ENCODE measurements around the gene PRKAA1.
"Not testable (repeated sequence)": the region's sequence is repeated elsewhere in the genome, so short reads cannot be mapped to it uniquely, and the experiment has no call there.

The PRKAA1 gene

DNA sequence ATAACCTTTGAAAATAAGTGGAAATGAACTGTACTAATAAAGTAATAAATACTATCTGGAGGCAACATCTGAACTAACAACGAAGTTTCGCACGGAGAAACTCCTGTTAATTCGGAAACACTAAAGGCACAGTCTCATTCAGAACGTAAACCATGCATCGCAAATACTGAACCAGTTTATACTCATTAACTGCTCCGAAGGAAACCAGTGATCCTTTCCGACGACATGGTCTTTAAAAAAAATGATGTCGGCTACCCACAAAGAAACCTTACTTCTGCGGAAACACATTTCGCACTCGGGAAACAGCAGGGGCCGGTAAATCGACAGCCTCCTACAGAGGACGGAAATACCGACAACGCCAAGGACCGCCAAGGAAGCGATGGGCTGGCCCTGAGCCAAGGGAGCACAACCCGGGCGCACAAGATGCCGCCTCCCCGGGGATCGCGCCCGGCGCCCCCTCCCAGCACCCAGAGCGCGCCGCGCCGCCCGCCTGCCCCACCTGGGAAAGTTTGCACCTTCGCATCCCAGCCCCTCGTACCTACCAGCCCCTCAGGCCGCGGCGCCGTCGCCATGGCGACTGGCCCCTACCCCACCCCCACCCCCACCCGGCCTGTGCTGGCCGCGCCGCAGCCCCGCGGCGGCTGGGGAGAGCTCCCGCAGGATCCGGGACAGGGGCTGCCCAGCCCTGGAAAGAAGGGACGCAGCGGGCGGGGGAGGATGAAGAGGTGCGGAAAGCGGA is 732 bp downstream of the PRKAA1 start:
- peak overlapping the region; percentile 98 for H3K9ac ChIP-seq (ENCODE audit: low read length)
- peaks cover 29% of the 10 kb centered on the region for H3K4me1 ChIP-seq (ENCODE audit: insufficient read depth, low read length, severe bottlenecking)
- H4K20me1 ChIP-seq (ENCODE audit: insufficient read depth, low read length): no peaks in the 10 kb centered on the region
- 0 out of 2 replicates have a peak, but pooled peaks cover 4% of the 10 kb centered on the region for H3F3A ChIP-seq (ENCODE audit: insufficient read depth, low read length)
- H3K9me2 ChIP-seq (ENCODE audit: low read depth, low read length): no peaks in the 10 kb centered on the region
- peaks cover 8% of the 10 kb centered on the region for H3K36me3 ChIP-seq (ENCODE audit: insufficient read depth, low read length)
- no peak overlapping the region; the same call in 1 of the 2 replicates for H2AFZ ChIP-seq (ENCODE audit: low read length)
- TF ChIP-seq, protein P1, sequence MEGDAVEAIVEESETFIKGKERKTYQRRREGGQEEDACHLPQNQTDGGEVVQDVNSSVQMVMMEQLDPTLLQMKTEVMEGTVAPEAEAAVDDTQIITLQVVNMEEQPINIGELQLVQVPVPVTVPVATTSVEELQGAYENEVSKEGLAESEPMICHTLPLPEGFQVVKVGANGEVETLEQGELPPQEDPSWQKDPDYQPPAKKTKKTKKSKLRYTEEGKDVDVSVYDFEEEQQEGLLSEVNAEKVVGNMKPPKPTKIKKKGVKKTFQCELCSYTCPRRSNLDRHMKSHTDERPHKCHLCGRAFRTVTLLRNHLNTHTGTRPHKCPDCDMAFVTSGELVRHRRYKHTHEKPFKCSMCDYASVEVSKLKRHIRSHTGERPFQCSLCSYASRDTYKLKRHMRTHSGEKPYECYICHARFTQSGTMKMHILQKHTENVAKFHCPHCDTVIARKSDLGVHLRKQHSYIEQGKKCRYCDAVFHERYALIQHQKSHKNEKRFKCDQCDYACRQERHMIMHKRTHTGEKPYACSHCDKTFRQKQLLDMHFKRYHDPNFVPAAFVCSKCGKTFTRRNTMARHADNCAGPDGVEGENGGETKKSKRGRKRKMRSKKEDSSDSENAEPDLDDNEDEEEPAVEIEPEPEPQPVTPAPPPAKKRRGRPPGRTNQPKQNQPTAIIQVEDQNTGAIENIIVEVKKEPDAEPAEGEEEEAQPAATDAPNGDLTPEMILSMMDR (IDR thresholded peaks at IDR 0.05; ENCODE audit: low read length): no peak
- no peak for TF ChIP-seq EZH2 (IDR thresholded peaks at IDR 0.05; ENCODE audit: borderline replicate concordance, low read length)
- H3K27me3 ChIP-seq (ENCODE audit: insufficient read depth, low read length): no peaks in the 10 kb centered on the region; the same call in 1 of the 2 replicates
- H3K9me3 ChIP-seq (ENCODE audit: low read length): no peaks in the 10 kb centered on the region
- H3K4me2 ChIP-seq (ENCODE audit: low read length): peak overlapping the region; percentile 78
- H3K27ac ChIP-seq (ENCODE audit: low read depth, low read length, poor library complexity, severe bottlenecking): peak overlapping the region; percentile 70
- H3K79me2 ChIP-seq (ENCODE audit: insufficient read depth, low read length): peaks cover 46% of the 10 kb centered on the region
- peak overlapping the region; percentile 99 for H3K4me3 ChIP-seq (ENCODE audit: low read depth, low read length, poor library complexity, severe bottlenecking)

DNA sequence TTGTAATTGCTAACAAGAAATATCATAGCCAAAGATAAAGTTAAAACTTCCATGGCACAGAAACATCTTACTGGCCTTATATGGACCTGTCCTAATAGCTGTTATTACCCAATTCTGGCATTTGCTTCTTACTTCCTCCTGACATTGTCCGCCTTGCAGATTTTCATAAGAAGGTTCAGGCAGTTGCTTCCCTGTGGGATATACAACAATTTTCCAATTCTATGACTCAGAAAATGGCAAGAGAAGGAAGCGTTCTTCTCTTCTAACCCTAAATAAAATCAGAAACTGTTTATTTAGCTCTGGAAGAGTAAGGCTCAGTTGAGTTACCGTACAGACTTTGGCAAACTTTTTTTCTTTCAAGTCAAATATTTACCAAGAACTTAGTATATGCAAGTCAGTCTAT is 1.7 kb downstream of the PRKAA1 start:
- Histone ChIP-seq H3F3A (ENCODE audit: insufficient read depth, low read length) (0 out of 2 replicates have a peak, but pooled peaks cover 4% of the 10 kb centered on the region), H3K36me3 (ENCODE audit: insufficient read depth, low read length) (peaks cover 8% of the 10 kb centered on the region), H3K9me3 (ENCODE audit: low read length) (no peaks in the 10 kb centered on the region), H3K4me2 (ENCODE audit: low read length) (peak overlapping the region; percentile 78), H3K27ac (ENCODE audit: low read depth, low read length, poor library complexity, severe bottlenecking) (no peak overlapping the region), H3K79me2 (ENCODE audit: insufficient read depth, low read length) (peaks cover 56% of the 10 kb centered on the region), H3K27me3 (ENCODE audit: insufficient read depth, low read length) (no peaks in the 10 kb centered on the region; the same call in 1 of the 2 replicates), H3K4me1 (ENCODE audit: insufficient read depth, low read length, severe bottlenecking) (peaks cover 35% of the 10 kb centered on the region), H3K4me3 (ENCODE audit: low read depth, low read length, poor library complexity, severe bottlenecking) (peak overlapping the region; percentile 99), H2AFZ (ENCODE audit: low read length) (no peak overlapping the region), H3K9me2 (ENCODE audit: low read depth, low read length) (no peaks in the 10 kb centered on the region), H4K20me1 (ENCODE audit: insufficient read depth, low read length) (0 out of 2 replicates have a peak, but pooled peaks cover 3% of the 10 kb centered on the region), H3K9ac (ENCODE audit: low read length) (peak overlapping the region; percentile 98)
- no peak for TF ChIP-seq EZH2 (IDR thresholded peaks at IDR 0.05; ENCODE audit: borderline replicate concordance, low read length)
- TF ChIP-seq, protein P1 (IDR thresholded peaks at IDR 0.05; ENCODE audit: low read length): no peak

DNA sequence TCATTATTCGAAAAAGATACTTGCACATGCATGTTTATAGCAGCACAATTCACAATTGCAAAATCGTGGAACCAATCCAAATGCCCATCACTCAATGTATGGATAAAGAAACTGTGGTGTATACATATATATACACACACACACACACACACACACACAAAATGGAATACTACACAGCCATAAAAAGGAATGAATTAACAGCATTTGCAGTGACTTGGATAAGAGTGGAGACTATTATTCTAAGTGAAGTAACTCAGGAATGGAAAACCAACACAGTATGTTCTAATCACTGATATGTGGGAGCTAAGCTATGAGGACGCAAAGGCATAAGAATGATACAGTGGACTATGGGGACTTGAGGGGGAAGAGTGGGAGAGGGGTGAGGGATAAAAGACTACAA is 3.3 kb downstream of the PRKAA1 start:
- H3K27me3 ChIP-seq (ENCODE audit: insufficient read depth, low read length); H3K27ac ChIP-seq (ENCODE audit: low read depth, low read length, poor library complexity, severe bottlenecking); H2AFZ ChIP-seq (ENCODE audit: low read length); H3K36me3 ChIP-seq (ENCODE audit: insufficient read depth, low read length); H4K20me1 ChIP-seq (ENCODE audit: insufficient read depth, low read length); H3K9me3 ChIP-seq (ENCODE audit: low read length); H3K9ac ChIP-seq (ENCODE audit: low read length); H3F3A ChIP-seq (ENCODE audit: insufficient read depth, low read length); H3K4me2 ChIP-seq (ENCODE audit: low read length); H3K9me2 ChIP-seq (ENCODE audit: low read depth, low read length); H3K4me3 ChIP-seq (ENCODE audit: low read depth, low read length, poor library complexity, severe bottlenecking): not testable (repeated sequence)
- peaks cover 35% of the 10 kb centered on the region for H3K4me1 ChIP-seq (ENCODE audit: insufficient read depth, low read length, severe bottlenecking)
- H3K79me2 ChIP-seq (ENCODE audit: insufficient read depth, low read length): peaks cover 70% of the 10 kb centered on the region

DNA sequence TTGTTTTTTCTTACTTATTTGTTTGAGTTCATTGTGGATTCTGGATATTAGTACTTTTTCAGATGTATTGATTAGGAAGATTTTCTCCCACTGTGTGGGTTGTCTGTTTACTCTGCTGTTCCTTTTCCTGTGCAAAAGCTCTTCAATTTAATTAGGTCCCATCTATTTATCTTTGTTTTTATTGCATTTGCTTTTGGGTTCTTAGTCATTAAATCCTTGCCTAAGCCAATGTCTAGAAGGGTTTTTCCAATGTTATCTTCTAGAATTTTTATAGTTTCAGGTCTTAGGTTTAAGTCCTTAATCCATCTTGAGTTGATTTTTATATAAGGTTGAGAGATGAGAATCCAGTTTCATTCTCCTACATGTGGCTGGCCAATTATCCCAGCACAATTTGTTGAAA is 3.8 kb downstream of the PRKAA1 start:
- H3K27me3 ChIP-seq (ENCODE audit: insufficient read depth, low read length); H3K27ac ChIP-seq (ENCODE audit: low read depth, low read length, poor library complexity, severe bottlenecking); H3F3A ChIP-seq (ENCODE audit: insufficient read depth, low read length); H2AFZ ChIP-seq (ENCODE audit: low read length); H3K9me2 ChIP-seq (ENCODE audit: low read depth, low read length); H3K36me3 ChIP-seq (ENCODE audit: insufficient read depth, low read length); H3K9me3 ChIP-seq (ENCODE audit: low read length); H3K9ac ChIP-seq (ENCODE audit: low read length); H4K20me1 ChIP-seq (ENCODE audit: insufficient read depth, low read length); H3K4me2 ChIP-seq (ENCODE audit: low read length); H3K4me3 ChIP-seq (ENCODE audit: low read depth, low read length, poor library complexity, severe bottlenecking): not testable (repeated sequence)
- Histone ChIP-seq H3K79me2 (ENCODE audit: insufficient read depth, low read length) (peaks cover 76% of the 10 kb centered on the region), H3K4me1 (ENCODE audit: insufficient read depth, low read length, severe bottlenecking) (peaks cover 31% of the 10 kb centered on the region)

DNA sequence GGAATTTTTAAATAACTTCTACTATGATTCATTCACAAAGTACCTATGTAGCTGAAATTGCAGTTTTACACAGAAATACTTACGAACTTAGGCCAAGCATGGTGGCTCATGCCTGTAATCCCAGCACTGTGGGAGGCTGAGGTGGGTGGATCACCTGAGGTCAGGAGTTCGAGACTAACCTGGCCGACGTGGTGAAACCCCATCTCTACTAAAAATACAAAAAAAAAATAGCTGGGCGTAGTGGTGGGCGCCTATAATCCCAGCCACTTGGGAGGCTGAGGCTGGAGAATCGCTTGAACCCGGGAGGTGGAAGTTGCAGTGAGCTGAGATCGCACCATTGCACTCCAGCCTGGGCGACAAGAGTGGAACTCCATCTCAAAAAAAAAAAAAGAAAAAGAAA is 5.5 kb downstream of the PRKAA1 start:
- H3K4me3 ChIP-seq (ENCODE audit: low read depth, low read length, poor library complexity, severe bottlenecking); H3F3A ChIP-seq (ENCODE audit: insufficient read depth, low read length); H3K9ac ChIP-seq (ENCODE audit: low read length); H3K27me3 ChIP-seq (ENCODE audit: insufficient read depth, low read length); H3K27ac ChIP-seq (ENCODE audit: low read depth, low read length, poor library complexity, severe bottlenecking); H4K20me1 ChIP-seq (ENCODE audit: insufficient read depth, low read length); H3K9me2 ChIP-seq (ENCODE audit: low read depth, low read length); H3K4me2 ChIP-seq (ENCODE audit: low read length); H2AFZ ChIP-seq (ENCODE audit: low read length): not testable (repeated sequence)
- H3K36me3 ChIP-seq (ENCODE audit: insufficient read depth, low read length): peaks cover 19% of the 10 kb centered on the region
- peaks cover 10% of the 10 kb centered on the region; the same call in 1 of the 2 replicates for H3K9me3 ChIP-seq (ENCODE audit: low read length)
- peaks cover 92% of the 10 kb centered on the region for H3K79me2 ChIP-seq (ENCODE audit: insufficient read depth, low read length)
- H3K4me1 ChIP-seq (ENCODE audit: insufficient read depth, low read length, severe bottlenecking): peaks cover 21% of the 10 kb centered on the region

Data from OCI-LY1 (cell line).